GM12878 (cell line): ENCODE results near the gene LETM1. TPM values are rescaled to one million over a fixed set of nuclear protein-coding genes. Genes with fewer than 3 reads are reported as not detected.
A peak's percentile ranks its signal among the peaks of the same experiment; 100 is the strongest.

ENCODE experiments used
- ATAC-seq: fragments of 200-7000 bp; cut with Tn5 transposase; 3 replicates; pipeline ENCODE4 v1.9.1; 2020; ENCODE audit warnings: mild to moderate bottlenecking, moderate library complexity
- BruUV-seq: library from RNA; stranded (reverse); fragments of 400-500 nt; replicated peaks from 2 replicates; lab custom pipeline; 2021; lab: Mats Ljungman, UMichigan
- CTCF ChIA-PET: fragments of 300-600 bp; sonication (Branson Sonifier 250); formaldehyde crosslinking; extraction: SDS; loops from one replicate; lab custom pipeline; 2021; ENCODE audit warnings: inconsistent platforms; lab: Yijun Ruan, JAX
- POLR2A ChIA-PET: fragments of 350-600 bp; formaldehyde crosslinking; extraction: SDS; loops from one replicate; lab custom pipeline; 2021; ENCODE audit warnings: inconsistent platforms; lab: Charles Lee
- RAD21 ChIA-PET: fragments of 300-600 bp; sonication (Branson Sonifier 250); formaldehyde crosslinking; loops from one replicate; lab custom pipeline; 2023; ENCODE audit warnings: antibody characterized with exemption; ENCODE audit not compliant: unreplicated experiment; lab: Charles Lee
- SMC1A ChIA-PET: fragments of 300-600 bp; sonication (Branson Sonifier 250); formaldehyde crosslinking; loops from one replicate; lab custom pipeline; 2023; ENCODE audit not compliant: unreplicated experiment, uncharacterized antibody; lab: Charles Lee
- DNase-seq: peaks from one replicate; pipeline ENCODE4 v3.0.0-alpha.2; 2011; ENCODE audit warnings: low read depth, low spot score
- FAIRE-seq: peaks from 3 replicates; lab custom pipeline; 2011; peaks lifted over from hg19 to GRCh38; lab: Jason Lieb, UNC
- H2AFZ ChIP-seq: 2 replicates; pipeline ENCODE4 v1.6.0; 2011; ENCODE audit warnings: low read depth, low read length, control low read depth; ENCODE audit not compliant: control insufficient read depth
- H3K27ac ChIP-seq: 2 replicates; pipeline ENCODE4 v1.5.1; 2011; ENCODE audit warnings: control low read depth; ENCODE audit not compliant: control insufficient read depth, insufficient read depth
- H3K27me3 ChIP-seq, 2 experiments: replicated peaks in 1 of 2; 2 replicates each; pipeline versions ENCODE4 v1.6.0 to v1.6.1; 2011; ENCODE audit warnings: low read length in 1 of 2; ENCODE audit not compliant: control insufficient read depth in 2 of 2, insufficient read depth in 2 of 2
- H3K36me3 ChIP-seq, 2 experiments: 2 replicates each; pipeline ENCODE4 v1.5.1; 2011; ENCODE audit warnings: low read length in 1 of 2; ENCODE audit not compliant: control insufficient read depth in 2 of 2, insufficient read depth in 2 of 2
- H3K4me1 ChIP-seq: 2 replicates; pipeline ENCODE4 v1.6.1; 2011; ENCODE audit warnings: mild to moderate bottlenecking, low read length, moderate library complexity, mixed read lengths; ENCODE audit not compliant: control insufficient read depth, insufficient read depth
- H3K4me2 ChIP-seq: 2 replicates; pipeline ENCODE4 v1.6.0; 2011; ENCODE audit warnings: control low read depth; ENCODE audit not compliant: control insufficient read depth, insufficient read depth
- H3K4me3 ChIP-seq: fragments of 200-600 bp; sonication (generic); 2 replicates; pipeline ENCODE4 v1.5.1; 2016
- H3K79me2 ChIP-seq: 2 replicates; pipeline ENCODE4 v1.6.0; 2011; ENCODE audit warnings: low read length; ENCODE audit not compliant: control insufficient read depth, insufficient read depth
- H3K9ac ChIP-seq: 2 replicates; pipeline ENCODE4 v1.8.0; 2011; ENCODE audit warnings: low read length, control low read depth, mixed read lengths; ENCODE audit not compliant: control insufficient read depth, insufficient read depth
- H3K9me3 ChIP-seq: replicated peaks from 3 replicates; pipeline ENCODE4 v1.5.1; 2011; ENCODE audit warnings: mild to moderate bottlenecking, low read length; ENCODE audit not compliant: control insufficient read depth, insufficient read depth
- H4K20me1 ChIP-seq: 2 replicates; pipeline ENCODE4 v1.6.0; 2011; ENCODE audit not compliant: control insufficient read depth, insufficient read depth
- ASH2L ChIP-seq: fragments of 300-600, 200-600 bp; sonication (generic); IDR thresholded peaks from 2 replicates; pipeline ENCODE4 v1.6.1; 2017; ENCODE audit warnings: low read depth, mild to moderate bottlenecking, borderline replicate concordance
- CBFB ChIP-seq: IDR thresholded peaks from 2 replicates; pipeline ENCODE4 v1.6.1; 2016; ENCODE audit warnings: antibody characterized with exemption, low read depth
- CBX3 ChIP-seq: fragments of 200-600 bp; sonication (generic); IDR thresholded peaks from 2 replicates; pipeline ENCODE4 v1.6.1; 2016; ENCODE audit warnings: low read depth, borderline replicate concordance
- ETV6 ChIP-seq, 2 experiments: fragments of 450-650 bp in 1 of 2; IDR thresholded peaks in 1 of 2; conservative IDR thresholded peaks in 1 of 2; 2 replicates each; pipeline ENCODE4 v1.6.1; 2014; ENCODE audit warnings: antibody characterized with exemption in 1 of 2, borderline replicate concordance in 1 of 2, low read depth in 1 of 2, mild to moderate bottlenecking in 1 of 2, moderate library complexity in 1 of 2
- EZH2 ChIP-seq: IDR thresholded peaks from 2 replicates; pipeline ENCODE4 v1.6.1; 2012; ENCODE audit warnings: low read depth, mild to moderate bottlenecking, control low read depth, inconsistent platforms, low read length, borderline replicate concordance; ENCODE audit not compliant: control insufficient read depth
- HCFC1 ChIP-seq: fragments of 150-350 bp; IDR thresholded peaks from 2 replicates; pipeline ENCODE4 v1.6.1; 2014; ENCODE audit warnings: low read length
- HDGF ChIP-seq: fragments of 450-650 bp; IDR thresholded peaks from 2 replicates; pipeline ENCODE4 v1.6.1; 2016; ENCODE audit warnings: antibody characterized with exemption
- JUND ChIP-seq: IDR thresholded peaks from 2 replicates; pipeline ENCODE4 v1.6.1; 2012; ENCODE audit warnings: low read depth, mild to moderate bottlenecking, low read length, improper control_type of control experiment, moderate library complexity
- MEF2A ChIP-seq: IDR thresholded peaks from 2 replicates; pipeline ENCODE4 v1.6.1; 2011; ENCODE audit warnings: low read depth, mild to moderate bottlenecking, low read length, moderate library complexity; ENCODE audit not compliant: insufficient read depth
- MEF2B ChIP-seq: fragments of 450-650 bp; IDR thresholded peaks from 2 replicates; pipeline ENCODE4 v1.6.1; 2018; ENCODE audit warnings: mild to moderate bottlenecking, moderate library complexity; ENCODE audit not compliant: partially characterized antibody, poor library complexity, severe bottlenecking
- MTA3 ChIP-seq: IDR thresholded peaks from 2 replicates; pipeline ENCODE4 v1.6.1; 2012; ENCODE audit warnings: low read length, inconsistent platforms, borderline replicate concordance
- NFYA ChIP-seq: IDR thresholded peaks from 2 replicates; pipeline ENCODE4 v1.6.1; 2011; ENCODE audit warnings: low read depth, mild to moderate bottlenecking, low read length, improper control_type of control experiment, borderline replicate concordance
- POLR2AphosphoS2 ChIP-seq: IDR thresholded peaks from 2 replicates; pipeline ENCODE4 v1.6.1; 2011; ENCODE audit warnings: low read depth, mild to moderate bottlenecking, low read length, improper control_type of control experiment, moderate library complexity
- POLR2AphosphoS5 ChIP-seq: IDR thresholded peaks from 2 replicates; pipeline ENCODE4 v1.6.1; 2011; ENCODE audit warnings: mild to moderate bottlenecking, low read length, inconsistent platforms
- RB1 ChIP-seq: fragments of 450-650 bp; formaldehyde crosslinking; IDR thresholded peaks from 2 replicates; pipeline ENCODE4 v1.6.1; 2017; ENCODE audit warnings: mild to moderate bottlenecking, borderline replicate concordance
- ZBTB40 ChIP-seq: fragments of 450-650 bp; IDR thresholded peaks from 2 replicates; pipeline ENCODE4 v1.6.1; 2016; ENCODE audit warnings: mild to moderate bottlenecking, moderate library complexity, borderline replicate concordance
- WGBS: methylation state at CpG from one replicate; pipeline ENCODE4 v1.1.6; 2016; ENCODE audit warnings: low lambda C conversion rate; ENCODE audit not compliant: insufficient replicate concordance, insufficient coverage; ENCODE audit errors: missing lambda C conversion rate; 5-methylcytosine and 5-hydroxymethylcytosine counted together
- in situ Hi-C: fragments of 300-500 bp; cut with MboI; formaldehyde crosslinking; loops from 9 replicates; pipeline ENCODE4 v1.14.3; 2018; ENCODE audit warnings: mixed read lengths
- intact Hi-C: fragments of 100-400 bp; cut with micrococcal nuclease; formaldehyde crosslinking; loops from one replicate; pipeline ENCODE4 v1.14.2; 2022; ENCODE audit not compliant: unreplicated experiment
- polyA plus RNA-seq, 11 experiments: library from polyadenylated mRNA; depleted of rRNA in 4 of 11; unstranded in 6 of 11; stranded (reverse) in 5 of 11; fragments of >200 nt; fragmentation: Nextera tagmentation in 4 of 11; fragmentation: Illumina TruSeq in 1 of 11; extraction: Ambion mirVana in 4 of 11; extraction: Trizol in 1 of 11; gene quantifications; 1 replicate in 1 of 11; 2 replicates in 10 of 11; pipeline versions ENCODE4 v1.2.1 to v1.2.3, GENCODE V29; 2011 to 2016; ENCODE audit warnings: inconsistent platforms in 2 of 11, missing spikeins in 2 of 11, low read depth in 1 of 11
- total RNA-seq, 4 experiments: library from RNA; depleted of rRNA in 3 of 4; stranded (reverse); fragments of >200 nt in 3 of 4; fragmentation: Illumina TruSeq in 1 of 4; extraction: Trizol in 1 of 4; gene quantifications; 2 replicates each; pipeline versions ENCODE4 v1.2.1 to v1.2.3, GENCODE V29; 2013 to 2021
- TF ChIP-seq, protein P1 (sequence below): fragments of 450-650 bp; conservative IDR thresholded peaks from 2 replicates; pipeline ENCODE4 v1.6.1; 2017; ENCODE audit warnings: mild to moderate bottlenecking, moderate library complexity

Gene LETM1
- total and polyA plus RNA-seq, 10 of the 15 experiments (the other 5 are each of a cell fraction or from before 2014, with no cell fraction given), result 2.6 to 65.2 (median 30.2) TPM

GRCh38 chr4:1872870-1873269 is 16.9 kb upstream of the LETM1 start:
- intact Hi-C loops (loop anchor here (2.0 to 10.0 kb wide), 3 partner anchors 26 to 542 kb away; partner anchors contain the start of genes CFAP99, SLBP and ZFYVE28), in situ Hi-C loops (no loop called here)
- POLR2A ChIA-PET, result interaction anchor here (0.6 to 3.3 kb wide), 11 partner anchors 11 to 1330 kb away, joined by 3 to 10 read pairs (median 5); partner anchors contain the start of gene LETM1
- ATAC-seq (peak; percentile 18), FAIRE-seq (peak; percentile 91), DNase-seq (no peak)
- peak overlapping the region; percentile 87 for H3K27ac ChIP-seq
- H3K4me3 ChIP-seq, result peak overlapping the region; percentile 74
- H2AFZ ChIP-seq, result no peak overlapping the region; the same call in none of the 2 replicates
- no peaks in the 10 kb centered on the region for H3K9me3 ChIP-seq
- CTCF ChIA-PET, result interaction anchor here (0.8 to 2.3 kb wide), 4 partner anchors 13 to 180 kb away, joined by 3 to 17 read pairs (median 4); no protein-coding TSS in a partner anchor
- peaks cover 22% of the 10 kb centered on the region for H3K4me1 ChIP-seq
- SMC1A ChIA-PET, result interaction anchor here (1.4 to 2.1 kb wide), 3 partner anchors 10 to 39 kb away, joined by 5 to 17 read pairs (median 5); no protein-coding TSS in a partner anchor
- H4K20me1 ChIP-seq, result no peaks in the 10 kb centered on the region; the same call in none of the 2 replicates
- H3K4me2 ChIP-seq, result peak overlapping the region; percentile 46
- no peaks in the 10 kb centered on the region for H3K27me3 ChIP-seq
- peaks cover 0 to 2% of the 10 kb centered on the region in 2 experiments; a peak in 2 of 4 replicates for H3K36me3 ChIP-seq
- 0% methylated on average over 3 of the region's 3 CpGs for WGBS
- peaks cover 67% of the 10 kb centered on the region for H3K79me2 ChIP-seq
- TSS peak; percentile 64 for BruUV-seq
- RAD21 ChIA-PET, result interaction anchor here (0.8 to 1.2 kb wide), 2 partner anchors 19 to 136 kb away, joined by 3 to 4 read pairs; partner anchors contain the start of gene NELFA
- peak overlapping the region; percentile 88 for H3K9ac ChIP-seq
- TF ChIP-seq MTA3, result 0 out of 2 replicates have a peak, but pooled peaks have one; percentile 30
- no peak for TF ChIP-seq HDGF
- TF ChIP-seq ASH2L, result no peak
- TF ChIP-seq, protein P1, sequence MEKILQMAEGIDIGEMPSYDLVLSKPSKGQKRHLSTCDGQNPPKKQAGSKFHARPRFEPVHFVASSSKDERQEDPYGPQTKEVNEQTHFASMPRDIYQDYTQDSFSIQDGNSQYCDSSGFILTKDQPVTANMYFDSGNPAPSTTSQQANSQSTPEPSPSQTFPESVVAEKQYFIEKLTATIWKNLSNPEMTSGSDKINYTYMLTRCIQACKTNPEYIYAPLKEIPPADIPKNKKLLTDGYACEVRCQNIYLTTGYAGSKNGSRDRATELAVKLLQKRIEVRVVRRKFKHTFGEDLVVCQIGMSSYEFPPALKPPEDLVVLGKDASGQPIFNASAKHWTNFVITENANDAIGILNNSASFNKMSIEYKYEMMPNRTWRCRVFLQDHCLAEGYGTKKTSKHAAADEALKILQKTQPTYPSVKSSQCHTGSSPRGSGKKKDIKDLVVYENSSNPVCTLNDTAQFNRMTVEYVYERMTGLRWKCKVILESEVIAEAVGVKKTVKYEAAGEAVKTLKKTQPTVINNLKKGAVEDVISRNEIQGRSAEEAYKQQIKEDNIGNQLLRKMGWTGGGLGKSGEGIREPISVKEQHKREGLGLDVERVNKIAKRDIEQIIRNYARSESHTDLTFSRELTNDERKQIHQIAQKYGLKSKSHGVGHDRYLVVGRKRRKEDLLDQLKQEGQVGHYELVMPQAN, result no peak
- no peak for TF ChIP-seq POLR2AphosphoS2
- TF ChIP-seq CBFB, result peak; percentile 33; the same call in 1 of the 2 replicates
- no peak for TF ChIP-seq HCFC1
- TF ChIP-seq ZBTB40, result no peak
- TF ChIP-seq RB1, result no peak
- TF ChIP-seq EZH2, result no peak
- peak in 1 of 2 experiments; percentile 39; a peak in 1 of 4 replicates for TF ChIP-seq ETV6 (conservative IDR thresholded peaks at IDR 0.05 in 1 of 2, IDR thresholded peaks at IDR 0.05 in 1 of 2; ENCODE audit: borderline replicate concordance in 1 of 2, low read depth in 1 of 2)
- TF ChIP-seq MEF2B, result no peak
- TF ChIP-seq CBX3, result no peak
- no peak for TF ChIP-seq MEF2A
- TF ChIP-seq JUND, result no peak
- TF ChIP-seq NFYA, result no peak
- TF ChIP-seq POLR2AphosphoS5, result peak; percentile 75
